Mucosa of descending colon (tissue), 3 donors: ENCODE results near the gene TUBE1. TPM values are rescaled to one million over a fixed set of nuclear protein-coding genes. Genes with fewer than 3 reads are reported as not detected.

Source experiments
- ATAC-seq: fragments of 200-7000 bp; cut with Tn5 transposase; one replicate; pipeline ENCODE4 v1.9.1; 2020; ENCODE audit warnings: mild to moderate bottlenecking, moderate library complexity
- DNase-seq, 3 donors: peaks; one replicate each; pipeline ENCODE4 v3.0.0-alpha.2; 2020
- H3K36me3 ChIP-seq: fragments of 200-600 bp; one replicate; pipeline ENCODE4 v1.8.0; 2021; ENCODE audit warnings: low read depth, mild to moderate bottlenecking
- H3K4me1 ChIP-seq: fragments of 200-600 bp; one replicate; pipeline ENCODE4 v1.8.0; 2021; ENCODE audit warnings: low read depth, mild to moderate bottlenecking
- H3K4me3 ChIP-seq: fragments of 200-600 bp; one replicate; pipeline ENCODE4 v1.8.0; 2021; ENCODE audit warnings: mild to moderate bottlenecking
- H3K9me3 ChIP-seq: fragments of 200-600 bp; one replicate; pipeline ENCODE4 v1.8.0; 2021; ENCODE audit warnings: mild to moderate bottlenecking
- intact Hi-C, 2 donors: fragments of 100-400 bp; cut with DNase I in 1 of 2; cut with micrococcal nuclease in 1 of 2; formaldehyde crosslinking; loops; one replicate each; pipeline versions ENCODE4 v1.11.0 to v1.11.1; 2022; cut with DNase I, micrococcal nuclease
- total RNA-seq, 3 donors: library from RNA; stranded (reverse); fragmentation: NEBNext Ultra II Directional in 2 of 3; extraction: Animal tissue kit (Norgen Biotek cat#: 25700) in 2 of 3; gene quantifications; one replicate each; pipeline versions ENCODE4 v1.2.1 to v1.2.4, GENCODE V29; 2021 to 2023
- TF ChIP-seq, protein P1 (sequence below): fragments of 200-600 bp; IDR thresholded peaks from one replicate; pipeline ENCODE4 v1.8.0; 2022; ENCODE audit warnings: antibody characterized with exemption, mild to moderate bottlenecking
- donor health status: DM: no; HTN: no; CAD: no; lungs with moderate emphysema.
- donor health status: DM: no; HTN: no; CAD: no.
- donor health status: DM: no; HTN: yes; CAD: no.

TUBE1 gene
- total RNA-seq, 3 donors from 2014 or later, result 8.8 to 22.8 (median 13.2) TPM

GRCh38 chr6:112043032-112044007, 44.0 kb downstream of the TUBE1 start:
- TF ChIP-seq, protein P1, sequence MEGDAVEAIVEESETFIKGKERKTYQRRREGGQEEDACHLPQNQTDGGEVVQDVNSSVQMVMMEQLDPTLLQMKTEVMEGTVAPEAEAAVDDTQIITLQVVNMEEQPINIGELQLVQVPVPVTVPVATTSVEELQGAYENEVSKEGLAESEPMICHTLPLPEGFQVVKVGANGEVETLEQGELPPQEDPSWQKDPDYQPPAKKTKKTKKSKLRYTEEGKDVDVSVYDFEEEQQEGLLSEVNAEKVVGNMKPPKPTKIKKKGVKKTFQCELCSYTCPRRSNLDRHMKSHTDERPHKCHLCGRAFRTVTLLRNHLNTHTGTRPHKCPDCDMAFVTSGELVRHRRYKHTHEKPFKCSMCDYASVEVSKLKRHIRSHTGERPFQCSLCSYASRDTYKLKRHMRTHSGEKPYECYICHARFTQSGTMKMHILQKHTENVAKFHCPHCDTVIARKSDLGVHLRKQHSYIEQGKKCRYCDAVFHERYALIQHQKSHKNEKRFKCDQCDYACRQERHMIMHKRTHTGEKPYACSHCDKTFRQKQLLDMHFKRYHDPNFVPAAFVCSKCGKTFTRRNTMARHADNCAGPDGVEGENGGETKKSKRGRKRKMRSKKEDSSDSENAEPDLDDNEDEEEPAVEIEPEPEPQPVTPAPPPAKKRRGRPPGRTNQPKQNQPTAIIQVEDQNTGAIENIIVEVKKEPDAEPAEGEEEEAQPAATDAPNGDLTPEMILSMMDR, result peak; percentile 99
- peak; percentile 90 to 92 (median 91) for DNase-seq
- Histone ChIP-seq H3K9me3 (no peaks in the 10 kb centered on the region), H3K4me1 (no peaks in the 10 kb centered on the region), H3K4me3 (peak overlapping the region; percentile 31), H3K36me3 (no peaks in the 10 kb centered on the region)
- intact Hi-C loops, result loop anchor here (2.0 to 5.0 kb wide), 2 partner anchors 331 to 337 kb away; no protein-coding TSS in a partner anchor
- ATAC-seq, result peak; percentile 97

DNA sequence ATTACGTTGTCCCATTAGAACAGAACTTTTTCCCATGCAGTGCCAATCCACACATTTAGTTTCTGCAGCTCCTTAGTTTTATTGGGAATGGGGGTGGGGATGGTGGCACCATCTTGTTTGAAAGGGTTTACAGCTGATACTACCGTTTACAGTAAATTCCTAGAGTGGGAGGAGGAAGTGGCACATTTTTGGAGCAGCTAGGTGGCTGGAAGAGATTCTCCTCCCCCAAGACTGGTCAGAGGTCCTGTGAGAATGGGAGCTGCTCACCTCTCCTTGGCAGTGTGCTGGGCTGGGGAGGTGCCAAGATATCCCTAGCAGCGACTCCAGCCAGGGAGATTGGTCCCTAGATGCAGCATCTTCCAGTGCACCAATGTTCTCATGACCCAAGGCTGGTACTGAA, 45.7 kb downstream of the TUBE1 start:
- no peak for ATAC-seq
- intact Hi-C loops, result loop anchor here in 1 of 2 donors (5.0 kb wide), 1 partner anchor 329 kb away; no protein-coding TSS in a partner anchor
- DNase-seq, result no peak

GRCh38 chr6:112040956-112041355, 46.3 kb downstream of the TUBE1 start:
- no peaks in the 10 kb centered on the region for H3K4me1 ChIP-seq
- DNase-seq (no peak), ATAC-seq (no peak)
- intact Hi-C loops, result loop anchor here in 1 of 2 donors (5.0 kb wide), 1 partner anchor 329 kb away; no protein-coding TSS in a partner anchor
- H3K36me3 ChIP-seq, result no peaks in the 10 kb centered on the region
- TF ChIP-seq, protein P1, result no peak
- no peak overlapping the region for H3K4me3 ChIP-seq
- no peaks in the 10 kb centered on the region for H3K9me3 ChIP-seq

More for the DNA sequence above, 45.7 kb downstream of the TUBE1 start:
- TF ChIP-seq, protein P1, result no peak
- Histone ChIP-seq H3K4me1 (no peaks in the 10 kb centered on the region), H3K36me3 (no peaks in the 10 kb centered on the region), H3K9me3 (no peaks in the 10 kb centered on the region), H3K4me3 (no peak overlapping the region)

GRCh38 chr6:112039431-112039770, 47.9 kb downstream of the TUBE1 start:
- H3K4me3 ChIP-seq, result no peak overlapping the region
- intact Hi-C loops, result no loop called here
- DNase-seq, result no peak
- no peaks in the 10 kb centered on the region for H3K4me1 ChIP-seq
- TF ChIP-seq, protein P1, result no peak
- no peaks in the 10 kb centered on the region for H3K9me3 ChIP-seq
- no peaks in the 10 kb centered on the region for H3K36me3 ChIP-seq
- ATAC-seq, result no peak

GRCh38 chr6:112038756-112039430, 48.4 kb downstream of the TUBE1 start:
- TF ChIP-seq, protein P1, result no peak
- H3K4me1 ChIP-seq, result no peaks in the 10 kb centered on the region
- no peak overlapping the region for H3K4me3 ChIP-seq
- intact Hi-C loops, result no loop called here
- no peaks in the 10 kb centered on the region for H3K9me3 ChIP-seq
- no peak for DNase-seq
- no peaks in the 10 kb centered on the region for H3K36me3 ChIP-seq
- no peak for ATAC-seq
